NCI-H82 treated with DMSO at 0.1 percent for 48 hours (cell line): ENCODE data around the gene UROC1.
"Not testable (repeated sequence)": the region's sequence is repeated elsewhere in the genome, so short reads cannot be mapped to it uniquely, and the experiment has no call there.

Experiments
- DNase-seq: peaks from one replicate; lab custom pipeline; 2025; ENCODE audit not compliant: unreplicated experiment; lab: John Stamatoyannopoulos, UW

UROC1 gene

DNA sequence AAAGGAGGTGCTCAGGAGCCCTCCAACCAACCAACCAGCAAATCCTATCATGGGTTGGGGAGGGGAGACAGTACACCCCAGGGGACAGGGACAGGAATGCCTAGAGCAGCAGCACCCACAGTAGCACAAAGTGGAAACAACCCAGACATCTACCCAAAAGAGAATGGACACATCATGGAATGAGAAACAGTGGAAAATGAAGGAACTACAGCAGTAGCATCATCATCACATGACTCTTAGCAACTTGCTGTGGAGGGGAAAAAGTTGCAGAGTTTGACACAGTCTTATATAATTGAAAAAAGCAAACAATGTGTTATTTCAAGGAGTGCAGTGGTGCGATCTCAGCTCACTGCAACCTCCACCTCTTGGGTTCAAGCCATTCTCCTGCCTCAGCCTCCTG is 30.1 kb upstream of the UROC1 start:
- DNase-seq: no peak

- DNase-seq: no peak
Measured at GRCh38 chr3:126546549-126547239, 29.1 kb upstream of the UROC1 start.

GRCh38 chr3:126546013-126546412 is 28.4 kb upstream of the UROC1 start:
- DNase-seq: no peak

DNA sequence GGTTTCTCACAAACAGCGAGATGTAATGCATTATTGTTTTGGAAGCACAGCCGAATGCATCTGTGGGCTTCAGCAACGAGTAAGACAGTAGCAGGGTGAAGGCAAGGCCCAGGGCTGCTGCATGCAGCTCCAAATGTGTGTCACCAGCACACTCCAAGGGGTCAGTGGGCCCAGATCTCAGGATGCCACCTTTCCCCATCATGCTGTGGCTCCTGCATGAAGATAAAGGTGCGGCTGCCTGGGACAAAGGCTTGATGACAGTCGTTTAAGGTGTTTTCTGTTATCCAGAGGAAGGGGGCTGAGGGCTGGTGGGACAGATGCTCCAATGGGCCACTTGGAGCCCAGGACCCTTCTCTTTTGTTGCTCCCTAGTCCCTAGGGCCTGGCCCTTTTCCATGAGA is 28.0 kb upstream of the UROC1 start:
- DNase-seq: no peak

GRCh38 chr3:126544596-126545281 is 27.2 kb upstream of the UROC1 start:
- DNase-seq: no peak

GRCh38 chr3:126543457-126544061 is 26.0 kb upstream of the UROC1 start:
- DNase-seq: no peak

- DNase-seq: no peak
Measured at GRCh38 chr3:126542340-126543241, 25.0 kb upstream of the UROC1 start.

DNA sequence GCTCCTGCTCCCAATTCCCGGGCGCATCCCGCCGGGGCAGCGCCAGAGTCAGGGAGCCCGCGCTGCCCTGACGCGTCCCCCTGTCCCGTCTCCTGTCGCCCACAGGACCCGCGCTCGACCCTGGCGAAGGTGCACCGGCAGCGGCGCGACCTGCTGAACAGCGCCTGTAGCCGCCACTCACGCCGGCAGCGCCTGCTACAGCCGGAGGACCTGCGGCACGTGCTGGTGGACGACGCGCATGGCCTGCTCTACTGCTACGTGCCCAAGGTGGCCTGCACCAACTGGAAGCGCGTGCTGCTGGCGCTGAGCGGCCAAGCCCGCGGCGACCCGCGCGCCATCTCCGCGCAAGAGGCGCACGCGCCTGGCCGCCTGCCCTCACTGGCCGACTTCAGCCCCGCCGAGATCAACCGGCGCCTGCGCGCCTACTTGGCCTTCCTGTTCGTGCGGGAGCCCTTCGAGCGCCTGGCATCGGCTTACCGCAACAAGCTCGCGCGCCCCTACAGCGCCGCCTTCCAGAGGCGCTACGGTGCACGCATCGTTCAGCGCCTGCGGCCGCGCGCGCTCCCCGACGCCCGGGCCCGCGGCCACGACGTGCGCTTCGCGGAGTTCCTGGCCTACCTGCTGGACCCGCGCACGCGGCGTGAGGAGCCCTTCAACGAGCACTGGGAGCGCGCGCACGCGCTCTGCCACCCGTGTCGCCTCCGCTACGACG is 24.2 kb upstream of the UROC1 start:
- no peak for DNase-seq

- no peak for DNase-seq
Measured at GRCh38 chr3:126540951-126541627, 23.5 kb upstream of the UROC1 start.

- DNase-seq: no peak
Measured at GRCh38 chr3:126540342-126540849, 22.8 kb upstream of the UROC1 start.

DNA sequence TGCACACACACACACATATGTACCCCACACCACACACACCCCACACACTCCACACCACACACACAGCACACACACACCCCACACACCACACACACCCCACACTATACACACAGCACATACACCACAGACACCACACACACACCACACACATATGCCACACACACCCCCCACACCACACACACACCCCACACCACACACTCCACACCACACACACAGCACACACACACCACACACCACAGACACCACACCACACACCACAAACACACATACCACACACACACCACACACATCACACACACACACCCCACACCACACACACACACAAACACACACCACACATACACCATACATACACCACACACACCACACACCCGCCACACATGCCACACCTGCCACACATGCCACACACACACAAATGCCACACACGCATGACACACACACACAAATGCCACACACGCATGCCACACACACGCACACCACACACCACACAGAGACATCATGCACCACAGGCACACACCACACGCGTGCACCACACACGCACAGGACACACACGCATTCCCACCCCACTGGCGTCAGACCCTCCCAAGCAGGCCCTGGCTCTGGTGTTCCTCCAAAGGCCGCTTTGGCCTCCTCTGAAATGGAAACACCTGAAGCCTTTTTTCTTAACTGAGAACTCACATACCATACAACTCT is 22.1 kb upstream of the UROC1 start:
- DNase-seq: no peak

- no peak for DNase-seq
Measured at GRCh38 chr3:126538966-126539365, 21.4 kb upstream of the UROC1 start.

- no peak for DNase-seq
Measured at GRCh38 chr3:126538316-126538715, 20.7 kb upstream of the UROC1 start.

- no peak for DNase-seq
Measured at GRCh38 chr3:126537730-126538281, 20.2 kb upstream of the UROC1 start.

DNA sequence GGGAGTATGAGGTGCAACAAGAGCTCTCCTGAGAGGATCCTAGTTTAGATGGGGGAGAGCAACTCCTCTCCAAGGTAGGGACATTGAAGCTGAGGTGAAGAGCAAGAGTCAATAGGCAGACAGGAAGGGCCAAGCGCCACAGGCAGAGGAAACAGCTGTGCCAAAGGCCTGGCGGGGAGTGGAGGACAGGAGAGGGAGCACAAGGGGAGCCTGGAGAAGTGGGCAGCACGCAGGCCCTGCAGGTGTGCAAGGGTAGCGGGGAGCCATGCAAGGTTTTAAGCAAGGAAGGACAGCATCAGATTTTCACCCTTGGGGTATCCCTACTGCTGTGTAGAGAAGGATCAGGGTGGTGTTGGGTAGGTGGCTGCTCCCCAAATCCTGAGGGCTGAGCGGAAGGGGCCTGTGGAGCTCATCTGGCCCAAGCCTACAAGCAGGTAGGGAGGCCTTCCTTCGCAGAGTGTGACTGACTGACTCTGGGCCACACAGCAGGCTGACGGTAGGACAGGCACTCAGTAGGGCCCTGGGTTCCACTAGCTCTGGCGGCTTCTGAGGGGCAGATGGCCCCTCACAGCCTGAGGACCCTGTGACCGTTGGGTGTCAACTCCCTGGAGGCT is 19.6 kb upstream of the UROC1 start:
- DNase-seq: no peak

DNA sequence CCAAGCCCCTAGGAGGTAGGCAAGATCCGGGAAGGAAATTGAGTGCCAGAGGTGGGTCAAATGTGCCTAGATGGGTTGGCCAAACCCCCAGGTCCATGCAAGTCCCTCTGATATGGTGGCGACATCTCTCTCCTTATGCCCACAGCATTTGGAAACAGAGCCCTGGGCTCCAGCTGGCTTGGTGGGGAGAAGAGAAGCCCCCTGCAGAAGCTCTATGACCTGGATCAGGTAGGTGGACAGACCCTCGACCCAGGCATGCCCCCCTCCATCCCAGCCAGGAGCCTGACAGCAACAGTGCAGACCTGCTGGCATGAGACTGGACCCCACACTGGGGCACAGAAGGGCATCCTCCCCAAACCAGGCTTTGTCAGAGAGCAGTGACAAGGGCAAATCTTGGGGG is 18.6 kb upstream of the UROC1 start:
- DNase-seq: no peak

DNA sequence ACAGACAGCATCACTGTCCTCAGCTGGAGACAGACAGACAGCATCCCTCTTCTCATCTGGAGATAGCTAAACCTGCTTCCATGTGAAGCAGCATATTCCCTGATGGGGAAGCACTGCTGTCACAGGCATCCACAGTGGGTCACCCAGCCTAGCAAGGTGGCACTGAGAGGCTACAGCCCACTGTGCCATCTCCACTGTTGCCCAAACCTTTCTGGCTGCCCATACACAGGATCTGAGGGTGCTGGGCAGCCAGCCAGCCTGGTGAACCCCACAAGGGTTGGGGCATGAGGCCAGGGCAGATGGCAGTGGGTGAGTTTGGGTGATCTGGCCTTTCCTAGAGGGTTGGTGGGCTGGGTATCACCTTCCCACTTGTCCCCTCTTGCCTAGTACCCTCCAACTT is 18.1 kb upstream of the UROC1 start:
- no peak for DNase-seq

GRCh38 chr3:126534716-126535115 is 17.1 kb upstream of the UROC1 start:
- DNase-seq: not testable (repeated sequence)

DNA sequence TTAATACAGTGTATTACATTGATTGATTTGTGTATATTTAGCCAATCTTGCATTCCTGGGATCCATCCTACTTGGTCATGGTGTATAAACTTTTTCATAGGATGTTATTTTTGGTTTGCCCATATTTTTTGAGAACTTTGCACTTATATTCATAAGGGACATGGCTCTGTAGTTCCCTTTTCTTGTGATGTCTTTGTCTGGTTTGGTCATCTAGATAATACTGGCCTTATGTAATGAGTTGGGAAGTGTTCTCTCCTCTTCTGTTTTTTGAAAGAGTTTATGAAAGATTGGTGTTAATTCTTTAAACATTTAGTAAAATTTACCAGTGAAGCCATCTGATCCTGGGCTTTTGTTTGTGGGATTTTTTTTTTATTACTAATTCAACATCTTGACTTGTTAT is 15.9 kb upstream of the UROC1 start:
- DNase-seq: no peak
